Dedifferentiated amniotic fluid mesenchymal stem cell (primary cell): ENCODE measurements around the gene GORASP2.
A peak's percentile ranks its signal among the peaks of the same experiment; 100 is the strongest.

ENCODE experiments used
- DNase-seq: peaks from one replicate; pipeline ENCODE4 v3.0.0-alpha.2; 2016; ENCODE audit errors: extremely low spot score

The GORASP2 gene

DNA sequence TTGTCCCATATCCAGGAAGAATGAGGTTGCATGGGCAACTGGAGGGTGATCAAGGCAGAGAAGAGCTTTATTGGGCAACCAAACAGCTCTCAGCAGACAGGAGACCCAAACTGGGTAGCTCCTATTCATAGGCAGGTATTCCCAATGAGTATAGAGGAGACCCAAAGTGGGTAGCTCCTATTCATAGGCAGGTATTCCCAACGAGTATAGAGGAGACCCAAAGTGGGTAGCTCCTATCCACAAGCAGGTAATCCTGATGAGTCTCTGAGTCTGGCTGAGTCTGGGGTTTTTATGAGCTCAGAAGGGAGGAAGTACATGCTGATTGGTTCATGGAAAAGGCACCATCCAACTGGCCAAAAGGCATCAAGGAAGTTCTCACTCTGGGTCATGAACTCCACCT, 5.3 kb upstream of the GORASP2 start:
- DNase-seq, result no peak

- DNase-seq, result no peak
Observed at GRCh38 chr2:170924969-170925368, 4.1 kb upstream of the GORASP2 start.

DNA sequence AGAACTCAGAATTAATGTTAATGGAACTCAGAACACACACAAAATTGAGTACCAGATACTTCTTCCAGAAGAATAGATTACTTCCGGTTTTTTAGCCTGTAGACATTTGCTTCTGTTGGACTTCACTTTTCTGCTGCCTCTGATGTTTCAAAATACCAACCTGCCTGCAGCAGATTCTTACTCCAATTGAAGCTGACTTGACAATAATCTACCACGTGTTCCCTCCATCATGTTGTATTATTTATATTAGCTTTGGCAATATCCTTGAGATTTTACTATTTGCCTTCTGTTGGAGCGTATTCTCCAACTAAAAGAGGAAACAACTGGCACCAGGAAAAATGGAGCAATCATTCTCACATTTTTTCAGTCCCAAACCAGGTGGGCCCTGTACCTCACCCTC, 3.1 kb upstream of the GORASP2 start:
- no peak for DNase-seq

DNA sequence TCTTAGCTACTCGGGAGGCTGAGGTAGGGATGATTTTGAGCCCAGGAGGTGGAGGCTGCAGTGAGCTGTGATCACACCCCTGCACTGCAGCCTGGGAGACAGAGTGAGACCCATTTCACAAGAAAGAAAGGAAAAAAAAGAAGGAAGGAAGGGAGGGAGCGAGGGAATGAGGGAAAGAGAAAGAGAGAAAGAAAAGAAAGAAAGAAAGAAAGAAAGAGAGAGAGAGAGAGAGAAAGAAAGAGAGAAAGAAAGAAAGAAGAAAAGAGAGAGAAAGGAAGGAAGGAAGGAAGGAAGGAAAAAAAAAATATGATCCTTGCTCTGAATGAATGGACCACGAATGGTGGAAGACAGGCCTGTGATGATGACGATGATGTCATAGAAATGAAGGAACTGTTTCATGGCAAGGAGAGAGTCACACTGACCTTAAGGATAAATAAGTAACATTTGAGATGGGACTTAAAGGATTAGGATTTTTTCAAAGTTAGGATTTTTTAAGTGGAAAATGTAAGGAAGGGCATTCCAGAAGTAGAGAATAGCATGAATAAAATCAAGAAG, 2.2 kb upstream of the GORASP2 start:
- no peak for DNase-seq

- DNase-seq, result no peak
Observed at GRCh38 chr2:170928036-170928823, 823 bp upstream of the GORASP2 start.

GRCh38 chr2:170929686-170930050, 615 bp downstream of the GORASP2 start:
- peak; percentile 16 for DNase-seq

- DNase-seq, result no peak
Observed at GRCh38 chr2:170930131-170930990, 1.3 kb downstream of the GORASP2 start.

DNA sequence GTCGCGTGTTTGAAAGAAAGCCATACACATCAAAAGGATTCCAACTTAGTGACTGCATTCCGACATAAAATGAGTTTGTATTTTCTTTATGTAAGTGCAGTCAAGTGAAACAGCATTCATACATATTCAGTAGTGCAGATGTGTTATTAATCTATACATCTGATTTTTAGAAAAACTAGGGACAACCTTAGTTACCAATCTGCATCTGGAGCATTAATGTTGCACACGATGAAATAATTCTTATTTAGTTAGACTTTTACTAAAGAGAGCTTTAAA, 1.9 kb downstream of the GORASP2 start:
- no peak for DNase-seq

DNA sequence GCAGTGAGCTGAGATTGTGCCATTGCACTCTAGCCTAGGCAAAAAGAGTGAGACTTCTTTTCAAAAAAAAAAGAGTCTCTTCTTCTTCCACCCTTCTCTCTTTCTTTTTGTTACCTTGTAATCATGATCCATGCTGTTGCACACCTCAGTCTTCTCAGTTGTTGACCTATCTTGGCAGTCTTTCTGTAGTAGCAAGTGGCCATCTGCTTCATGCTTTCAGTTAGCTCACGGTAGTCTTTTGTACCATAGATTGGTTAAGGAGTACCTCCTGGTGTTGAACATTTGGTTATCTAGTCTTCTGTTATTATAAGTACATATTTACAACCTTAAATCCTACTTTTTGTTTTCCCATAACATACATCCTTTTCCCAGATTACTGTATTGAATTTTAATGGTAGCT, 3.1 kb downstream of the GORASP2 start:
- no peak for DNase-seq

DNA sequence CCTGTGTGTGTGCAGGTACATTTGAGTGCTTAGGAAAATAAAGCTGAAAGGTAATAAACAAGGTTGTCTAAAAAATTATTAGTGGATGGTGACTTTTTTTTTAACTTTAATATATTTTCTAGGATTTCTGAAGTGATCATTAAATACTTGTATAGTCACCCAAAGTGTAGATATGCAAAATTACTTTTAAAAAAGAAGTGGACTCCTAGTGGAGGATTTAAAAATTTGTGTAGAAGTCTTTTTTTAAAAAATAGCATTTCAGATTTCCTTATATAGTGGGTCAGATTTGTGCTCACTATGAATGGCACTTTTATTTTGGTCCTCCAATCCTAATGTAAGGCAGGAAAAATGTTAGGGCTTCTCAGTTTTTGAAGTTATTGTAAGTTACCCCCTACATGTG, 3.9 kb downstream of the GORASP2 start:
- no peak for DNase-seq

DNA sequence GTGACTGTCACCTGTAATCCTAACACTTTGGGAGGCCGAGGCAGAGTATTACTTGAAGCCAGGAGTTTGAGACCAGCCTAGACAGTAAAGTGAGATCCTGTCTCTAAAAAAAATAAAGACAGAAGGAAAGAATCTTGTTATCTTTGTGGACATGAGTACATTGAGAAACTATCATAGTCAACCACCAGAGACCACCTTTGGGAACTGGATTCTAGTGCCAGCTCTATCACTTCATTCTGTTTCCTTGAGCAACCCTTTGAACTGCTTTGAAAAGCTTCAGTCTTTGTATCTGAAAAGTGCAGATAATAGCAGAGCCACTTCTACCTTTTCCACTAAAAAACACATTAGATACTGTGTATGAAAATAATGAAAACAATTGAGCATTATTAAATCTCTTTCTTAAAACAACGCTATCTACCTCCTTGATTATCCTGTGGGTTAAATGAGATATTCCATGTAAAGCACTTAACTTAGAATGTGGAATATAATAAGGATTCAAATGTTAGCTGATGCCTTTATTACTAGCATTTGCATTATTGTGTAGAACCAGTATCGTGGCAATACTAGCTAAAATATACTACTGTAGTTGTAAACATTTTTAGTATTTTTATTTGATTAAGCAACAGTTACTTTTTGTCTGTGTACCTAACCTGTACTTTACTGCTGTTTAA, 8.8 kb downstream of the GORASP2 start:
- DNase-seq, result no peak

DNA sequence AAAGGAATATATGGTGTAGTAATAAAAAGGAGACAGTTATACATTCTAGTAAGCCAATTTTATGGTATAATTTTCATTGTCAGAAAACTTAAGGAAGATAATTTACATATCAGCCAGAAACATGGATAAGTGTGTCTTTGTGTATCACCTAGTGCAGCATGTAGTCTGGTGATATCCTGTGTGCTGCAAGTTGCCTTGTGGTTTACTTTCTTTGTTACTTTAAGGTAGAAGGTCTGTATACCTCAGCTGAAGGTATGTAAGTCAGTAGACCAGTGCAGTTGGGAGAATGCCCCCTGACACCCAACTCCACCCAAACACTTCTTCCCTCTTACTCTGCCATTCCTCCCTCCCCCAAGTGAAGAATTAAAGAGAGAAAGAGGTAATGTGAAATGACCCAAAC, 11.0 kb downstream of the GORASP2 start:
- DNase-seq, result no peak

- no peak for DNase-seq
Observed at GRCh38 chr2:170942615-170943014, 13.6 kb downstream of the GORASP2 start.

- no peak for DNase-seq
Observed at GRCh38 chr2:170943041-170943440, 14.0 kb downstream of the GORASP2 start.

GRCh38 chr2:170943596-170943995, 14.5 kb downstream of the GORASP2 start:
- DNase-seq, result no peak

DNA sequence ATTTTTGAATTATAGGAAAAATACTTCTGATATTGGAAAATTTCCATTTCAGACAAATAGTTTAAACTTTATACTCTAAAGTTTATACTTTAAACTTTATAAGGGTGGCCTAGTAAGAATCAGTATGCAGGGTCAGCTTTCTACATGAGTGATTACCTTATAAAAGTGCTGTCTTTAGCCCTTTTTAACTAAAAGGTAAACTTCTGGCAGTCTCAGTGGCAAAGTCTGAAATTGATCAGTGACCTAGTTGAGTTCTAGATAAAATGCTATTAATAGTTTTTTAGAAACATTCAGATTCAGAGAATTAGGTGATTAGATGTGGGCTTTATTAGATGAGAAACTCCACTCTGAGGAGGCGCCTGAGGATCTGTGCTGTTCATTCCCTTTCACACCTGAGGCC, 15.5 kb downstream of the GORASP2 start:
- no peak for DNase-seq

DNA sequence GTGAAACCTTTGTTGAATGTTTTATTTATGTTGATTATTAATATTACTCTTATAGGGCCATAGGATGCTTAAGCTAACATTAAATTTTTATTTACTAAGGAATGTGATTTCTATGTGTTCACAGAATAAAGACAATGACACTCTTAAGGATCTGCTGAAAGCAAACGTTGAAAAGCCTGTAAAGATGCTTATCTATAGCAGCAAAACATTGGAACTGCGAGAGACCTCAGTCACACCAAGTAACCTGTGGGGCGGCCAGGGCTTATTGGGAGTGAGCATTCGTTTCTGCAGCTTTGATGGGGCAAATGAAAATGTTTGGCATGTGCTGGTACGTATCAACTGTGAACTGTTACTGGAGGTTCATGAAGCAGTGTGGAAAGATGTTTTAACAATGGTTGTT, 20.4 kb downstream of the GORASP2 start:
- no peak for DNase-seq

GRCh38 chr2:170950221-170950761, 21.2 kb downstream of the GORASP2 start:
- no peak for DNase-seq

DNA sequence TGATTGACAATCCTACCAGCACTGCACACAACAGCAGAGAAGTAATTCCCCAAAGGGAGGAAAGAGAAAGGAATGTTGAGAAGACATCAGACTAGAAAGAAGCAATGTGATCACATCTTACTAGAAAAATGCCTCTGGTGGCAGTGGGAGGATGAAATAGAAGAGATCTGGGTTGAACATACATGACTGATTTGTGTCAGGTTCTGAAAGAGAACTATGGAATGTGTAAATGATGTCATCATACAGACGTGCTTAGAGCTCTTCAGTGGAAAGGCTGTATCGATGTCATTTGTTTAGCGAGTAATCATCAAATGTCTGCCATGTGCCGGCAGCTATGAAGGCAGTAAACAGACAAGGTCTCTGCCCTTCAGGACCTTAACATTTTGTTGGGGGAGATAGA, 24.9 kb downstream of the GORASP2 start:
- DNase-seq, result no peak

DNA sequence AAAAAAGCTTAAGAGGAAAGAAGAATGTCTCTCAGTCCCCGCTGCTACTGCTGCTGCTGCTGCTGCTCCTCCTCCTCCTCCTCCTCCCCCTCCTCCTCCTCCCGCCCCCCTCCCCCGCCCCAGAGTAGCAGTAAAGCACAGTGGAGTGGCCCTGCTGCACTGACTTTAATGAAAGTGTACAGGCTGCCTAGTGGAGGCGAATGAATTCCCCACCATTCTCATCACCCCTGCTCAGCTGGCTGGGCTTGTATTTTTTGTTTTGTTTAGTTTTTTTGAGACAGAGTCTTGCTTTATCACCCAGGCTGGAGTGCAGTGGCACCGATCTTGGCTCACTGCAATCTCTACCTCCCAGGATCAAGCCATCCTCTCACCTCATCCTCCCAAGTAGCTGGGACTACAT, 34.3 kb downstream of the GORASP2 start:
- no peak for DNase-seq

DNA sequence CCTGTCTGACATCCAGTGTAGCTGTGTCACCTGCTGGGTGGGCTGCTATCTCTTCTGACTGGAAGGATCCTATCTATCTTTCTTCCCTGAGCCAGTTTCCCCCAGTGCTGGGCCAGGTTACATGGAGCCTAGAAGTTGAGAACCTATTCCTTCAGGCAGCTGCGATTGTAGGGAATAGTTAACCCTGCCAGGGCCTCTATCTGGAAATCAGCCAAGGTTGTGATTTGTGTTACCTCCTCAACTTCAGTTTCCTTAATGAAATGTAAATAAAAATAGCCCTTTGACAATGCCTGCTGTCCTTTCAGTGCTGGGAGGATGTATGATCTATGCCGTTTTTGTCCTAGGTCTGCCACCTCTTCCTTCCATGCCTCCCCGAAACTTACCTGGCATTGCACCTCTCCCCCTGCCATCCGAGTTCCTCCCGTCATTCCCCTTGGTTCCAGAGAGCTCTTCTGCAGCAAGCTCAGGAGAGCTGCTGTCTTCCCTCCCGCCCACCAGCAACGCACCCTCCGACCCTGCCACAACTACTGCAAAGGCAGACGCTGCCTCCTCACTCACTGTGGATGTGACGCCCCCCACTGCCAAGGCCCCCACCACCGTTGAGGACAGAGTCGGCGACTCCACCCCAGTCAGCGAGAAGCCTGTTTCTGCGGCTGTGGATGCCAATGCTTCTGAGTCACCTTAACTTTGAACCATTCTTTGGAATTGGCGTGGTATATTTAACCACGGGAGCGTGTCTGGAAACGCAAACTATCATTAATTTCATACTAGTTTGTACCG, 36.6 kb downstream of the GORASP2 start:
- DNase-seq, result no peak
